Measurements from ENCODE around the gene BCOR.

BCOR gene

DNA sequence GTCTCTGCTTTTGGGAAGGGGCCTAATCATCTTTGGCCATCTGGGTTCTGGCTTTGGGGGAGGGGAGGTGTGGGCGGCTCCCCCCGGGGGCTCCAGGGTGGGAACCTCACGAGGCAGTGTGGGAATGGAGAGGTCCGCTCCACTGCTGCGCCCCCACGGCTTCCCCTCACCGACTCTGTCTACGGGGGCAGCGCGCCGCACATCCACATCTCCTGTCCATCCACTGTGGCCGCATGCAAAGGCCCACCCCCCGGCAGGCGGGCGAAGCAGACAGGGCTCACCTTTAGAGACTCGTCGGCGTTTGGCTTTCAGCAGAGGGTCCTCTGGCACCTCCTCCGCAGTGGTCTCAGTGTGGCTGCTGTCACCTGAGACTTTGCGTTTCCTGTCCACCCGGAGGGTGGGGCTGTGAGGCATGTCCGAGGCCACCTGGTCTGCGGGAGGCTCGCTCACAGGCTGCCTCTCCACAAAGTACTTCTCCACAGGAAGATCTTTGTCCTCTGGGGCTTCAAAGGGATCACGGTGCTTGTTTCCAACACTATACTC is 33.6 kb downstream of the BCOR start:
- TF ChIP-seq, protein P1, sequence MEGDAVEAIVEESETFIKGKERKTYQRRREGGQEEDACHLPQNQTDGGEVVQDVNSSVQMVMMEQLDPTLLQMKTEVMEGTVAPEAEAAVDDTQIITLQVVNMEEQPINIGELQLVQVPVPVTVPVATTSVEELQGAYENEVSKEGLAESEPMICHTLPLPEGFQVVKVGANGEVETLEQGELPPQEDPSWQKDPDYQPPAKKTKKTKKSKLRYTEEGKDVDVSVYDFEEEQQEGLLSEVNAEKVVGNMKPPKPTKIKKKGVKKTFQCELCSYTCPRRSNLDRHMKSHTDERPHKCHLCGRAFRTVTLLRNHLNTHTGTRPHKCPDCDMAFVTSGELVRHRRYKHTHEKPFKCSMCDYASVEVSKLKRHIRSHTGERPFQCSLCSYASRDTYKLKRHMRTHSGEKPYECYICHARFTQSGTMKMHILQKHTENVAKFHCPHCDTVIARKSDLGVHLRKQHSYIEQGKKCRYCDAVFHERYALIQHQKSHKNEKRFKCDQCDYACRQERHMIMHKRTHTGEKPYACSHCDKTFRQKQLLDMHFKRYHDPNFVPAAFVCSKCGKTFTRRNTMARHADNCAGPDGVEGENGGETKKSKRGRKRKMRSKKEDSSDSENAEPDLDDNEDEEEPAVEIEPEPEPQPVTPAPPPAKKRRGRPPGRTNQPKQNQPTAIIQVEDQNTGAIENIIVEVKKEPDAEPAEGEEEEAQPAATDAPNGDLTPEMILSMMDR (IDR thresholded peaks at IDR 0.05; ENCODE audit: extremely low read depth, insufficient read depth, missing control alignments): no peak
- in situ Hi-C loops (cut with MboI; ENCODE audit: low pct_unique_long_range_greater_than_20kb, low sequenced_read_pairs, unreplicated experiment): no loop called here

DNA sequence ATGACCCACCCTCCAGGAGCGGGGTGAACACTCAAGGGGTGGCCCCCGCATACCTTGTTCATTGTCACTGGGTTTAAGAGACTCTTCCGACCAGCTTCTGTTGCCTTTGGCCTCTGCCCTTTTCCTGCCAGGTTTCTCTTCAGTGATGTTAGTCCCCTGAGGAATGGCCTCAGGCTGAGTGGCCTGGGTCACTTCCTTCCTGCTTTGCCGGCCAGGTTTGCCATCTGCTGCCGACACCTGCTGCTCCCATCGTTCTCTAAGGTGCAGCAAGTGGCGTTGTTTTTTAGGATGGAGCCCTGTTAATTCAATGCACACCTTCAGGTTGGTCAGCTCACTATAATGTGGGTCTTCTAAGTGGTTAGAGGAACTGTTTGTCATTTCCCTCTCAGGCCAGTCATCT is 34.2 kb downstream of the BCOR start:
- DNase-seq (ENCODE audit: low spot score): no peak
- in situ Hi-C loops (cut with MboI; ENCODE audit: low pct_unique_long_range_greater_than_20kb, low sequenced_read_pairs, unreplicated experiment): no loop called here
- TF ChIP-seq, protein P1 (IDR thresholded peaks at IDR 0.05; ENCODE audit: extremely low read depth, insufficient read depth, missing control alignments): no peak

More for the DNA sequence above, 33.6 kb downstream of the BCOR start:
- no peak for DNase-seq (ENCODE audit: low spot score)

DNA sequence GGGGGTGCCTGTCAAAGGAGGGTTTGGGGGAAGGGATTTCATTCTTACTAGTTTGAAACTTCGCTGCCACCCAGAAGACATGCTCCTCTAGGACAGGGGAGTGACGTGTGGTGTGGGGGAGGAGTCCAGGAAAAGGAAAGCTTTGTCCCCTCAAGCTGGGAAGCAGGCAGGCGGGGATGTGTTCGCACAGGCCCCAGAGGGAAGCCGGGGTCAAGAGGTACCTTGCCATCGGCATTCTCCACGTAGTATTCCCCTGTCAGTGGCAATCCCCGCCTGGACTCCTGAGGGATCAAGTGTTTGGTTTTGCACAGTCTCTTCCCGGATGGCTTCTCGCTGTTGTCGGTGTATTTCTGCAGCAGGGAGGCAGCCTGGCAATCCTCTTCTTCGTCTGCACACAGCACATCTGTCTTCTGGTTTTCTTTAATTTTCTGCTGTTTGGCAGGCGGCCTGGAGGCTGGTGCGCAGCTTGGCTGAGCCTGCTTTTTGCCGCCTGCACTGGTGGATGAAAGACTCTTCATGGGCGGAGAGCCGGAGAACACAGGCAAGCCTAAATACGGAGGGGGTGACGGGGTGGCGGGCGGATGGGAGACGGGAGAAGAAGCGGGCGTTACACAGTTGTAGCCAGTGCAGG is 35.1 kb downstream of the BCOR start:
- TF ChIP-seq, protein P1 (IDR thresholded peaks at IDR 0.05; ENCODE audit: extremely low read depth, insufficient read depth, missing control alignments): no peak
- no peak for DNase-seq (ENCODE audit: low spot score)
- in situ Hi-C loops (cut with MboI; ENCODE audit: low pct_unique_long_range_greater_than_20kb, low sequenced_read_pairs, unreplicated experiment): no loop called here

DNA sequence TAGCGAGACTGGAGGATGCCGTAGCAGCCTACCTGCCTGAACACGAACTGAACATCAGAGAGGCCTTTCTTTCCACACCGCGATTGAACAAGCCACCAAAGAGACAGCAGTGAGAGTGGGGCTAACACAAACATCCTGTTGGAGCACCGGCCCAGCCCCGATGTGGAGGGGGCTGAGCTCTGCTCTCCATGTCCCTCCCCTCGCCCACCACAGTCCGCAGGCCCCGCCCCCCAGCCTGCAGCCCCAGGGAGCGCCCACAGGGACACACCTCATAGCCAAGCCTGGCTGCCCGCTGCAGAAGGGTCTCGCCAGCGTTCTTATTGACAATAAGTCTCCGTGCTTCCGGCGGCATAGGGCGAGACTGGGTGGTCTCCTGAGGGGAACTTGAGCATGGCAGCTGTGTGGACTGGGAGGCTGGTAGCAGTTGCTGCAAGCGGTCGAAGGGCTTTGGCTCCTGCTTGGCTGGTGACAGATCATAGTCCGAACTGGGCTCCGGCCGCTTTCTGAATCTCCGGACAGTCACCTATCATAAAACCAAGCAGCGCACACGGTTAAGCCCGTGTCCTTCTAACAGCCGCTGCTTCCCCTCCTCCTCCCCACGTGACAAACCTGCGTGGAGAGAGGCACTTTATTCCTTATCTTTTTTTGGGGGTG is 35.8 kb downstream of the BCOR start:
- in situ Hi-C loops (cut with MboI; ENCODE audit: low pct_unique_long_range_greater_than_20kb, low sequenced_read_pairs, unreplicated experiment): no loop called here

DNA sequence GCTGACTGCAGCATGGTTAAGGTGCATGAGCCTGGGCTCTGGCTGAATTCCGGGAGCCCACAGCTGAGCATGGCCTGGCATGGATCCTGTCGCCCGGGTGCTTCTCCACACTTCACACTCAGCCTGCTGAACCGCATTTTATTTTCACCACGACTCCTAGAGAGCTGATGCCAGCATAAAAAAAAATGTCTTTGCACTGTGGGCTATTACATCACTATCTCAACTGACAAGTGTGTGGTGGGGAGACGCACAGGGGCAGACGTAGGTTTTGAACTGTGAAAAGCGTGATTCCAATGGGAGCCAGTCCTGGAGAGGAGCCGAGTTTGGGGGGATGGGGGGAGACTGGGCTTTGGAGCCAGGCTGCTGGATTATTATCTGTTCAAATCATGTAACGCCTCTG is 36.8 kb downstream of the BCOR start:
- DNase-seq (ENCODE audit: low spot score): no peak
- in situ Hi-C loops (cut with MboI; ENCODE audit: low pct_unique_long_range_greater_than_20kb, low sequenced_read_pairs, unreplicated experiment): no loop called here
- TF ChIP-seq, protein P1 (IDR thresholded peaks at IDR 0.05; ENCODE audit: extremely low read depth, insufficient read depth, missing control alignments): no peak

More for the DNA sequence above, 35.8 kb downstream of the BCOR start:
- TF ChIP-seq, protein P1 (IDR thresholded peaks at IDR 0.05; ENCODE audit: extremely low read depth, insufficient read depth, missing control alignments): no peak
- DNase-seq (ENCODE audit: low spot score): no peak

DNA sequence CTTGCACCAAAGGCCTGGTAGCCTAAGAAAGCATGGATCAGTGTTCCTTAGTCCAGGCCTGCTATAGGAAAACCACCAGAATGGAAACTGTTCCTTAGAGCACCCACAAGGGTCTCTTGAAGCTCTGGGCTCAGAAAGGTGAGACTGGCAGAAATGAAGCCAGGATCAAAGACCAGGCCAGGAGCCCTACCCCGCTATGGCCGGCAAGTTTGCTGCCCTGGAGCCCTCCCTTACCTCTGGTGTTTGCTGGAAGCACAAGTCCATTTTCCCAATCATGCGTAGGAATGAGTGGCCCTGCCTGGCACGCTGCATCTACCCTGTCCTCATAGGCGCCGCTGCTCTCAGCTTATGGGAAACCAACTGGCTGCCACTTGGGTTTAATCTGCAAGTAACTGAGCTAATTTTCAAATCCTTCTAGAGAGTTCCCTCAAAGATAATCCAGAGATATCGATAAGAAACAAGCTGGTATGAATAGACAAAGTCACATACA is 37.4 kb downstream of the BCOR start:
- no peak for DNase-seq (ENCODE audit: low spot score)
- TF ChIP-seq, protein P1 (IDR thresholded peaks at IDR 0.05; ENCODE audit: extremely low read depth, insufficient read depth, missing control alignments): no peak
- in situ Hi-C loops (cut with MboI; ENCODE audit: low pct_unique_long_range_greater_than_20kb, low sequenced_read_pairs, unreplicated experiment): no loop called here

Measured in GM13977 (cell line).